ENCODE results near the gene BGN.

Gene BGN

GRCh38 chrX:153539171-153539978 is 44.6 kb downstream of the BGN start:
- Mint-ChIP-seq H3K4me3 (no peak overlapping the region), H3K27ac (no peak overlapping the region), H3K9me3 (no peaks in the 10 kb centered on the region), H3K36me3 (no peaks in the 10 kb centered on the region), H3K4me1 (no peaks in the 10 kb centered on the region)
- ATAC-seq (peak; percentile 78), DNase-seq (ENCODE audit: low spot score in 2 of 2) (peak; percentile 48 to 73)

- Mint-ChIP-seq H3K4me1 (no peaks in the 10 kb centered on the region), H3K9me3 (no peaks in the 10 kb centered on the region)
Measured at GRCh38 chrX:153539979-153540358, 45.2 kb downstream of the BGN start.

GRCh38 chrX:153544727-153545126 is 49.9 kb downstream of the BGN start:
- DNase-seq (ENCODE audit: low spot score in 2 of 2) (no peak), ATAC-seq (no peak)
- H3K9me3 Mint-ChIP-seq = no peaks in the 10 kb centered on the region
- no peak overlapping the region for H3K4me3 Mint-ChIP-seq
- H3K4me1 Mint-ChIP-seq = no peaks in the 10 kb centered on the region
- H3K27ac Mint-ChIP-seq = no peak overlapping the region
- no peaks in the 10 kb centered on the region for H3K36me3 Mint-ChIP-seq

More at GRCh38 chrX:153539979-153540358, 45.2 kb downstream of the BGN start:
- Mint-ChIP-seq H3K27ac (no peak overlapping the region), H3K36me3 (no peaks in the 10 kb centered on the region), H3K4me3 (no peak overlapping the region)
- ATAC-seq = no peak
- DNase-seq (ENCODE audit: low spot score in 2 of 2) = no peak

GRCh38 chrX:153546386-153546785 is 51.6 kb downstream of the BGN start:
- Mint-ChIP-seq H3K36me3 (no peaks in the 10 kb centered on the region), H3K27ac (no peak overlapping the region), H3K4me3 (no peak overlapping the region), H3K9me3 (no peaks in the 10 kb centered on the region), H3K4me1 (peaks cover 9% of the 10 kb centered on the region)
- DNase-seq (ENCODE audit: low spot score in 2 of 2) (no peak), ATAC-seq (no peak)

GRCh38 chrX:153547195-153547594 is 52.4 kb downstream of the BGN start:
- DNase-seq (ENCODE audit: low spot score in 2 of 2) = no peak
- ATAC-seq = no peak
- Mint-ChIP-seq H3K9me3 (no peaks in the 10 kb centered on the region), H3K4me1 (peaks cover 9% of the 10 kb centered on the region), H3K4me3 (no peak overlapping the region), H3K36me3 (no peaks in the 10 kb centered on the region), H3K27ac (no peak overlapping the region)

GRCh38 chrX:153549231-153549630 is 54.5 kb downstream of the BGN start:
- Mint-ChIP-seq H3K27ac (no peak overlapping the region), H3K4me3 (no peak overlapping the region), H3K36me3 (no peaks in the 10 kb centered on the region), H3K4me1 (peaks cover 9% of the 10 kb centered on the region), H3K9me3 (no peaks in the 10 kb centered on the region)
- no peak for ATAC-seq
- no peak for DNase-seq (ENCODE audit: low spot score in 2 of 2)

GRCh38 chrX:153549807-153550206 is 55.0 kb downstream of the BGN start:
- Mint-ChIP-seq H3K4me1 (peaks cover 9% of the 10 kb centered on the region), H3K36me3 (no peaks in the 10 kb centered on the region), H3K27ac (no peak overlapping the region), H3K4me3 (no peak overlapping the region), H3K9me3 (no peaks in the 10 kb centered on the region)
- no peak for DNase-seq (ENCODE audit: low spot score in 2 of 2)
- no peak for ATAC-seq

- DNase-seq (ENCODE audit: low spot score in 2 of 2) (no peak), ATAC-seq (no peak)
- H3K4me3 Mint-ChIP-seq = no peak overlapping the region
- H3K4me1 Mint-ChIP-seq = peaks cover 9% of the 10 kb centered on the region
- H3K36me3 Mint-ChIP-seq = no peaks in the 10 kb centered on the region
- no peak overlapping the region for H3K27ac Mint-ChIP-seq
- H3K9me3 Mint-ChIP-seq = no peaks in the 10 kb centered on the region
Measured at GRCh38 chrX:153551135-153551534, 56.4 kb downstream of the BGN start.

GRCh38 chrX:153554519-153555167 is 59.9 kb downstream of the BGN start:
- Mint-ChIP-seq H3K9me3 (no peaks in the 10 kb centered on the region), H3K36me3 (no peaks in the 10 kb centered on the region), H3K4me1 (peaks cover 9% of the 10 kb centered on the region), H3K4me3 (no peak overlapping the region), H3K27ac (no peak overlapping the region)
- ATAC-seq = peak; percentile 55
- peak; percentile 16 to 63 for DNase-seq (ENCODE audit: low spot score in 2 of 2)

GRCh38 chrX:153556767-153557166 is 62.0 kb downstream of the BGN start:
- ATAC-seq = no peak
- H3K9me3 Mint-ChIP-seq = no peaks in the 10 kb centered on the region

GRCh38 chrX:153557618-153558355 is 63.0 kb downstream of the BGN start:
- H3K27ac Mint-ChIP-seq = no peak overlapping the region
- H3K4me3 Mint-ChIP-seq = no peak overlapping the region
- no peaks in the 10 kb centered on the region for H3K9me3 Mint-ChIP-seq
- DNase-seq (ENCODE audit: low spot score in 2 of 2) (no peak), ATAC-seq (no peak)
- H3K4me1 Mint-ChIP-seq = no peaks in the 10 kb centered on the region
- no peaks in the 10 kb centered on the region for H3K36me3 Mint-ChIP-seq

More at GRCh38 chrX:153556767-153557166, 62.0 kb downstream of the BGN start:
- Mint-ChIP-seq H3K4me3 (no peak overlapping the region), H3K4me1 (no peaks in the 10 kb centered on the region), H3K36me3 (no peaks in the 10 kb centered on the region), H3K27ac (no peak overlapping the region)
- no peak for DNase-seq (ENCODE audit: low spot score in 2 of 2)

Data from stimulated activated effector memory CD8-positive, alpha-beta T cell treated with anti-CD3 and anti-CD28 coated beads, Interleukin-12 subunit alpha, Interleukin-12 subunit beta, amount 100 ng/mL, for 72 hours (primary cell).